Stomach smooth muscle (tissue), 2 donors: ENCODE data around the gene BICD2.

ENCODE experiments used
- H3K27ac ChIP-seq: one replicate; pipeline ENCODE4 v1.7.0; 2013; ENCODE audit warnings: mild to moderate bottlenecking, low read length, inconsistent platforms
- H3K27me3 ChIP-seq, 2 donors: one replicate each; pipeline ENCODE4 v1.7.0; 2013; ENCODE audit warnings: low read length in 2 of 2; ENCODE audit not compliant: insufficient read depth in 2 of 2, control insufficient read depth in 1 of 2
- H3K36me3 ChIP-seq, 2 donors: one replicate each; pipeline ENCODE4 v1.7.0; 2013; ENCODE audit warnings: low read length in 2 of 2; ENCODE audit not compliant: control insufficient read depth in 2 of 2, insufficient read depth in 2 of 2
- H3K4me1 ChIP-seq: one replicate; pipeline ENCODE4 v1.7.0; 2013; ENCODE audit warnings: low read length; ENCODE audit not compliant: control insufficient read depth, insufficient read depth
- H3K4me3 ChIP-seq, 2 donors: one replicate each; pipeline ENCODE4 v1.7.0; 2013; ENCODE audit warnings: low read length in 2 of 2
- H3K9ac ChIP-seq, 2 donors: one replicate each; pipeline ENCODE4 v1.7.0; 2013; ENCODE audit warnings: low read length in 2 of 2, mild to moderate bottlenecking in 1 of 2
- H3K9me3 ChIP-seq, 2 donors: one replicate each; pipeline ENCODE4 v1.7.0; 2013; ENCODE audit warnings: low read length in 2 of 2; ENCODE audit not compliant: control insufficient read depth in 2 of 2
- donor health status: healthy.
- donor health status: Pancreatic carcinoma.

The BICD2 gene

GRCh38 chr9:92746567-92747458 is 17.8 kb downstream of the BICD2 start:
- Histone ChIP-seq H3K27ac (no peak overlapping the region), H3K27me3 (no peaks in the 10 kb centered on the region), H3K36me3 (no peaks in the 10 kb centered on the region), H3K9me3 (no peaks in the 10 kb centered on the region), H3K4me1 (peaks cover 38% of the 10 kb centered on the region), H3K9ac (no peak overlapping the region), H3K4me3 (no peak overlapping the region)

- no peak overlapping the region for H3K27ac ChIP-seq
- H3K4me1 ChIP-seq: peaks cover 41% of the 10 kb centered on the region
- no peaks in the 10 kb centered on the region for H3K36me3 ChIP-seq
- no peak overlapping the region for H3K9ac ChIP-seq
- H3K4me3 ChIP-seq: no peak overlapping the region
- no peaks in the 10 kb centered on the region for H3K9me3 ChIP-seq
- H3K27me3 ChIP-seq: no peaks in the 10 kb centered on the region
Measured at GRCh38 chr9:92745881-92746280, 18.8 kb downstream of the BICD2 start.

GRCh38 chr9:92745331-92745730 is 19.3 kb downstream of the BICD2 start:
- Histone ChIP-seq H3K4me3 (no peak overlapping the region), H3K27ac (no peak overlapping the region), H3K9me3 (no peaks in the 10 kb centered on the region), H3K4me1 (peaks cover 47% of the 10 kb centered on the region), H3K36me3 (no peaks in the 10 kb centered on the region), H3K9ac (no peak overlapping the region), H3K27me3 (no peaks in the 10 kb centered on the region)

GRCh38 chr9:92740969-92741368 is 23.7 kb downstream of the BICD2 start:
- Histone ChIP-seq H3K4me1 (peaks cover 40% of the 10 kb centered on the region), H3K4me3 (peak overlapping the region; percentile 41 to 49), H3K9ac (peak overlapping the region in 1 of 2 donors; percentile 36), H3K27ac (no peak overlapping the region), H3K36me3 (no peaks in the 10 kb centered on the region), H3K27me3 (no peaks in the 10 kb centered on the region), H3K9me3 (no peaks in the 10 kb centered on the region)

GRCh38 chr9:92740446-92740961 is 24.1 kb downstream of the BICD2 start:
- Histone ChIP-seq H3K9me3 (no peaks in the 10 kb centered on the region), H3K4me3 (peak overlapping the region; percentile 41 to 49), H3K4me1 (peaks cover 41% of the 10 kb centered on the region), H3K9ac (peak overlapping the region in 1 of 2 donors; percentile 36), H3K27ac (no peak overlapping the region), H3K36me3 (no peaks in the 10 kb centered on the region), H3K27me3 (no peaks in the 10 kb centered on the region)

GRCh38 chr9:92740009-92740408 is 24.6 kb downstream of the BICD2 start:
- no peak overlapping the region for H3K4me3 ChIP-seq
- H3K27ac ChIP-seq: no peak overlapping the region
- H3K9me3 ChIP-seq: no peaks in the 10 kb centered on the region
- no peaks in the 10 kb centered on the region for H3K36me3 ChIP-seq
- H3K27me3 ChIP-seq: no peaks in the 10 kb centered on the region
- H3K9ac ChIP-seq: no peak overlapping the region
- H3K4me1 ChIP-seq: peaks cover 41% of the 10 kb centered on the region

- peaks cover 41% of the 10 kb centered on the region for H3K4me1 ChIP-seq
- peak overlapping the region; percentile 11 for H3K27ac ChIP-seq
- H3K4me3 ChIP-seq: peak overlapping the region in 1 of 2 donors; percentile 3
Measured at GRCh38 chr9:92739346-92739970, 25.2 kb downstream of the BICD2 start.

GRCh38 chr9:92738661-92739081 is 26.0 kb downstream of the BICD2 start:
- Histone ChIP-seq H3K9me3 (no peaks in the 10 kb centered on the region), H3K36me3 (no peaks in the 10 kb centered on the region), H3K4me3 (peak overlapping the region in 1 of 2 donors; percentile 3), H3K4me1 (peaks cover 41% of the 10 kb centered on the region), H3K27me3 (no peaks in the 10 kb centered on the region), H3K27ac (peak overlapping the region; percentile 11), H3K9ac (no peak overlapping the region)

More at GRCh38 chr9:92739346-92739970, 25.2 kb downstream of the BICD2 start:
- Histone ChIP-seq H3K27me3 (no peaks in the 10 kb centered on the region), H3K9me3 (no peaks in the 10 kb centered on the region), H3K9ac (peak overlapping the region in 1 of 2 donors; percentile 29), H3K36me3 (no peaks in the 10 kb centered on the region)

- H3K36me3 ChIP-seq: no peaks in the 10 kb centered on the region
- no peaks in the 10 kb centered on the region for H3K9me3 ChIP-seq
- H3K4me3 ChIP-seq: no peak overlapping the region
- no peak overlapping the region for H3K9ac ChIP-seq
- H3K27me3 ChIP-seq: no peaks in the 10 kb centered on the region
- H3K4me1 ChIP-seq: peaks cover 41% of the 10 kb centered on the region
- no peak overlapping the region for H3K27ac ChIP-seq
Measured at GRCh38 chr9:92737611-92738299, 26.9 kb downstream of the BICD2 start.

GRCh38 chr9:92737216-92737606 is 27.4 kb downstream of the BICD2 start:
- no peaks in the 10 kb centered on the region for H3K36me3 ChIP-seq
- H3K9ac ChIP-seq: no peak overlapping the region
- H3K4me3 ChIP-seq: no peak overlapping the region
- no peaks in the 10 kb centered on the region for H3K27me3 ChIP-seq
- peaks cover 41% of the 10 kb centered on the region for H3K4me1 ChIP-seq
- no peaks in the 10 kb centered on the region for H3K9me3 ChIP-seq
- no peak overlapping the region for H3K27ac ChIP-seq
